ENCODE measurements around the gene FURIN.
"Not testable (repeated sequence)": the region's sequence is repeated elsewhere in the genome, so short reads cannot be mapped to it uniquely, and the experiment has no call there.

The FURIN gene

GRCh38 chr15:90868261-90868689, at the start of gene FURIN:
Gene FURIN (plus strand): TSS chr15:90868588. CDS start chr15:90875741, 7,153 bp downstream.
- DNase-seq, result no peak

- no peak for DNase-seq
These were observed 49.0 kb upstream of the FURIN start for GRCh38 chr15:90819390-90819789.

GRCh38 chr15:90819850-90820249, 48.5 kb upstream of the FURIN start:
- no peak for DNase-seq

- no peak for DNase-seq
These were observed 47.9 kb upstream of the FURIN start for GRCh38 chr15:90820481-90820880.

GRCh38 chr15:90822204-90822955, 46.0 kb upstream of the FURIN start:
- DNase-seq, result no peak

GRCh38 chr15:90823455-90823974, 44.9 kb upstream of the FURIN start:
- no peak for DNase-seq

GRCh38 chr15:90825115-90825899, 43.1 kb upstream of the FURIN start:
- not testable (repeated sequence) for DNase-seq

GRCh38 chr15:90826206-90826885, 42.0 kb upstream of the FURIN start:
- not testable (repeated sequence) for DNase-seq

GRCh38 chr15:90826886-90827435, 41.4 kb upstream of the FURIN start:
- DNase-seq, result no peak

- DNase-seq, result no peak
These were observed 40.3 kb upstream of the FURIN start for GRCh38 chr15:90828111-90828510.

GRCh38 chr15:90829126-90829525, 39.3 kb upstream of the FURIN start:
- no peak for DNase-seq

GRCh38 chr15:90829942-90830440, 38.4 kb upstream of the FURIN start:
- DNase-seq, result no peak

- no peak for DNase-seq
These were observed 33.8 kb upstream of the FURIN start for GRCh38 chr15:90834626-90835025.

GRCh38 chr15:90836296-90836871, 32.0 kb upstream of the FURIN start:
- DNase-seq, result no peak

- DNase-seq, result no peak
These were observed 31.3 kb upstream of the FURIN start for GRCh38 chr15:90837094-90837493.

GRCh38 chr15:90838139-90838538, 30.2 kb upstream of the FURIN start:
- no peak for DNase-seq

GRCh38 chr15:90838544-90838943, 29.8 kb upstream of the FURIN start:
- DNase-seq, result no peak

GRCh38 chr15:90839187-90840071, 29.0 kb upstream of the FURIN start:
- DNase-seq, result no peak

- DNase-seq, result no peak
These were observed 28.1 kb upstream of the FURIN start for GRCh38 chr15:90840157-90840855.

GRCh38 chr15:90840954-90841353, 27.4 kb upstream of the FURIN start:
- no peak for DNase-seq

GRCh38 chr15:90844696-90845095, 23.7 kb upstream of the FURIN start:
- DNase-seq, result no peak

Measured in NCI-H774 (cell line).